BE2C (cell line): Measurements from ENCODE around the gene RBM34.

ENCODE experiments used
- DNase-seq: peaks from one replicate; pipeline ENCODE4 v3.0.0-alpha.2; 2020
- H3K27me3 ChIP-seq: fragments of 250-450 bp; sonication (Bioruptor Pico); 2 replicates; pipeline ENCODE4 v1.5.1; 2020; ENCODE audit warnings: mild to moderate bottlenecking
- H3K36me3 ChIP-seq: fragments of 250-450 bp; sonication (Bioruptor Pico); 2 replicates; pipeline ENCODE4 v1.5.1; 2020; ENCODE audit warnings: mild to moderate bottlenecking
- H3K4me1 ChIP-seq: fragments of 250-450 bp; sonication (Bioruptor Pico); 2 replicates; pipeline ENCODE4 v1.5.1; 2020
- H3K4me3 ChIP-seq: 2 replicates; pipeline ENCODE4 v1.5.1; 2011; ENCODE audit warnings: low read depth, low read length
- H3K9me3 ChIP-seq: fragments of 250-450 bp; sonication (Bioruptor Pico); 2 replicates; pipeline ENCODE4 v1.5.1; 2020
- TF ChIP-seq, protein P1 (sequence below): IDR thresholded peaks from 2 replicates; pipeline ENCODE4 v1.5.1; 2012; ENCODE audit warnings: mild to moderate bottlenecking, low read depth, low read length

RBM34 gene

DNA sequence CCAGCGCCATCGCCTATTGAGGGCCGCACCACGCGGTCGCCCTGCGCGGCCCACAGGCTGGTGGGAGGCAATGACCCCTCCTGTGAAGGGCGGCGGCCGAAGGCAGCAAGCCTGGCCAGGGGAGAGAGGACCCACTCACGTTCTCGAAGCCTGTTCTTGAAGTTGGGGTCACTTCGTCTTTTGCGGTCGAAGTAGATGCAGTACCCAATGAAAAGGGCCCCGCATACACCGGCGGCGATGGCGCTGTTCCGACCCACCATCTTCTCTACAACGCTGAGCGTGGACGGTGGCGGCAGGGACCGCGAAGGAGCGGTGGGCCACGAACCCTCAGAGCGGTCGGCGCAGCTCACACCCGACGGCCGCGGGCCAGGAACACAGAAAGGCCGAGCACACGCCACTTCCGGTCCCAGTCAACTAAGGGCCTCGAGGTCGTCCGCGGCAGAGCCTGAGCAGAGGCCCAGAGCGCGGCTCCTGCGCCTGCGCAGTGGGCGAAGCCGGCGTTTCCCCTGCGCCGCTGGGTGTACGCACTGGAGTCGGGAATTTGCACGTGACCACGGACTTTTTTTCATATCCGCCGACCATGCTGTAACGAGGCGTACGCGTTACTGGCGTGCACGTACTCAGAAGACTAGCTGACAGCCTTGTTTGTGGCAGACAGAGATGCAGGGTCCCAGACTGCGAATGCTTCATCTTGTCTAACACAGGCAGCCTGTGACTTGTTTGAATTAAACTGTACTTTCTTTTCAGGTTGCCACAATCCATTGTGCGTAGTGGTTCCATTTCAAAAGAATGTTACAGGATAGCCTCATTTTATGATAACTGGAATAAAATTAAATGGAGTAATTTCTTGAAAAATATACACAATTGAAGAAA, 32.4 kb downstream of the RBM34 start, which contains the start of gene TOMM20:
TSS of gene TOMM20 (minus strand) at position 382 of the 873 bp plus-strand sequence. CDS start at position 260, 122 bp downstream.
- H3K36me3 ChIP-seq, result peaks cover 53% of the 10 kb centered on the region
- no peaks in the 10 kb centered on the region for H3K4me1 ChIP-seq
- TF ChIP-seq, protein P1, sequence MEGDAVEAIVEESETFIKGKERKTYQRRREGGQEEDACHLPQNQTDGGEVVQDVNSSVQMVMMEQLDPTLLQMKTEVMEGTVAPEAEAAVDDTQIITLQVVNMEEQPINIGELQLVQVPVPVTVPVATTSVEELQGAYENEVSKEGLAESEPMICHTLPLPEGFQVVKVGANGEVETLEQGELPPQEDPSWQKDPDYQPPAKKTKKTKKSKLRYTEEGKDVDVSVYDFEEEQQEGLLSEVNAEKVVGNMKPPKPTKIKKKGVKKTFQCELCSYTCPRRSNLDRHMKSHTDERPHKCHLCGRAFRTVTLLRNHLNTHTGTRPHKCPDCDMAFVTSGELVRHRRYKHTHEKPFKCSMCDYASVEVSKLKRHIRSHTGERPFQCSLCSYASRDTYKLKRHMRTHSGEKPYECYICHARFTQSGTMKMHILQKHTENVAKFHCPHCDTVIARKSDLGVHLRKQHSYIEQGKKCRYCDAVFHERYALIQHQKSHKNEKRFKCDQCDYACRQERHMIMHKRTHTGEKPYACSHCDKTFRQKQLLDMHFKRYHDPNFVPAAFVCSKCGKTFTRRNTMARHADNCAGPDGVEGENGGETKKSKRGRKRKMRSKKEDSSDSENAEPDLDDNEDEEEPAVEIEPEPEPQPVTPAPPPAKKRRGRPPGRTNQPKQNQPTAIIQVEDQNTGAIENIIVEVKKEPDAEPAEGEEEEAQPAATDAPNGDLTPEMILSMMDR, result no peak
- H3K9me3 ChIP-seq, result no peaks in the 10 kb centered on the region
- H3K4me3 ChIP-seq, result peak within 1 kb of the TSS; percentile 100
- peak; percentile 97 for DNase-seq
- H3K27me3 ChIP-seq, result no peaks in the 10 kb centered on the region

DNA sequence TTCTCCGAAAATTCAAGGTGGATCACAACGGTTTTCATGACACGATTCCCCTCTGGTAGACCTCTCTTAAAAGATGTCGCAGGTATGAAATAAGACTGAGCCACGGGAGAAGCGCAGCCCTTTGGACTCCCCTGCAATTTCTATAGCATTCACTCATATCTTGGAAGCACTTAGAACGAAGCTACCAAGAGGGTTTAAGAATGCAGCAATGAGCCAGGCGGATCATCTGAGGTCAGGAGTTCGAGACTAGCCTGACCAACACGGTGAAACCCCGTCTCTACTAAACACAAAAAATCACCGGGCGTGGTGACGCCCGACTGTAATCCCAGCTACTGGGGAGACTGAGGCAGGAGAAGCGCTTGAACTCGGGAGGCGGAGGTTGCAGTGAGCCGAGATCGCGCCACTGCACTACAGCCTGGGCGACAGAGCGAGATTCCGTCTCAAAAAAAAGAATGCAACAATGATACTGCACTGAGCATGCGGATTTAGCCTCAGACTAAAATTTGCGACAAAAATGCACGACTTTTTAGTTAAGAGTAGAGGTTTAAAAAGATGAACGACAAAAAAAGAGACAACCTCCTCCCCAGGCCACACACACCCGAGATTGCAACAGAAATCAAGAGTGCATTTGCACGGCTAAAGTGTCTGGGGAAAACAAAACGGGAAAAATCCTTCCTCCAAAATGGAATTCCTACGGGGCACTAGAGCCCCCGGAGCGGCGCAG, 33.2 kb downstream of the RBM34 start:
- DNase-seq, result no peak

DNA sequence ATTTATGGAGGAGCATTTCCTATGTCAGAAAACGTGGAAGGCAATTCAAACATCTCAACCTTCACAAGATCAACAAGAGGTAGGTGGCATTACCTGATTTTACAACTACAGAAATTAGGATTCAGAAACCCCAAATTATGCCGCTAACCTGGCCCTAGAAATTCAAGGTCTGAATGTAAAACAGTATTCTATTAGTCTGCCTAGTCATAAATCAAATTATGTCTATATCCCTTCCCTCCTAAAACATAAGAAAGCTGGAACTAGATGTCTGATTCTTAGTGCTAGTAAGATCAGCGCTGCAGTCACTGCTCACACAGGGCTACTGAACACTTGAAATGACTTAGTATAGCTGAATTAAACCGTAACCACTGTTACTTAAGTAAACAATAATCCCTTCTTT, 33.8 kb downstream of the RBM34 start:
- Histone ChIP-seq H3K27me3 (no peaks in the 10 kb centered on the region), H3K9me3 (no peaks in the 10 kb centered on the region), H3K4me3 (peak overlapping the region; percentile 100), H3K4me1 (no peaks in the 10 kb centered on the region), H3K36me3 (peaks cover 67% of the 10 kb centered on the region)
- DNase-seq, result no peak
- TF ChIP-seq, protein P1, result no peak

More for the DNA sequence above, 33.2 kb downstream of the RBM34 start:
- peak overlapping the region; percentile 100 for H3K4me3 ChIP-seq
- no peaks in the 10 kb centered on the region for H3K9me3 ChIP-seq
- H3K27me3 ChIP-seq, result no peaks in the 10 kb centered on the region
- peaks cover 61% of the 10 kb centered on the region for H3K36me3 ChIP-seq
- TF ChIP-seq, protein P1, result no peak
- H3K4me1 ChIP-seq, result no peaks in the 10 kb centered on the region

DNA sequence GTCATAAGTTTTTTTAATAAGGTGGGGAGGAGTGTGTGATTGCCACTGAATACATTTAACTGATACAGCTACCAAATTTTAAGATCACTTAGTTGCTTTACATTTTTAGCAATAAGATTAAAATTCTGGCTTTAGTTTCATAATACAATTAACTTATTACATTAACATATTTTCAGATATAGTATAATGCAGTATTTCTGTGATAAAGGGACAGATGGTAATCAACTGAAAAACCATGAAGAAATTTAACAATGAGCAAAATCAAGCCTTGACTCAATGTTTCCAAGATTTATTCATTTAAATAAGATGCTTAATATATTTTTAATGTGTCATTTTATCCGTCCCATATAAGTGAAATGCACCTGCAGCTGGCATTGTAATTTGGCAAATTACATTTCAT, 36.4 kb downstream of the RBM34 start:
- Histone ChIP-seq H3K4me3 (no peak overlapping the region), H3K27me3 (no peaks in the 10 kb centered on the region), H3K36me3 (peaks cover 85% of the 10 kb centered on the region), H3K4me1 (no peaks in the 10 kb centered on the region), H3K9me3 (no peaks in the 10 kb centered on the region)
- DNase-seq, result no peak
- TF ChIP-seq, protein P1, result no peak

DNA sequence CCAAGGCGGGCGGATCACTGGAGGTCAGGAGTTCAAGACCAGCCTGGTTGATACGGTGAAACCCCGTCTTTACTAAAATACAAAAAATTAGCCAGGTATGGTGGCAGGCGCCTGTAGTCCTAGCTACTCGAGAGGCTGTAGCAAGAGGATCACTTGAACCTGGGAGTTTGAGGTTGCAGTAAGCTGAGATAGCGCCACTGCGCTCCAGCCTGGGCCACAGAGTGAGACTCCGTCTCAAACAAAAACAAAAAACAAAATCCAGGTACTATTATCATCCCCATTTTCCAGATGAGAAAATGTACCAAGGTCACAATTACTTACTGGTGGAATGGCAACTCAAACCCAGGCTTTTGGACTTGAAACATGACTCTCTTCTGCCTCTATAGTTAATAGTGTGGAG, 36.9 kb downstream of the RBM34 start:
- TF ChIP-seq, protein P1, result no peak
- Histone ChIP-seq H3K27me3 (no peaks in the 10 kb centered on the region), H3K4me3 (no peak overlapping the region), H3K4me1 (no peaks in the 10 kb centered on the region), H3K36me3 (peaks cover 90% of the 10 kb centered on the region), H3K9me3 (no peaks in the 10 kb centered on the region)
- no peak for DNase-seq
